Measurements from ENCODE around the gene IL17D.

Gene IL17D

DNA sequence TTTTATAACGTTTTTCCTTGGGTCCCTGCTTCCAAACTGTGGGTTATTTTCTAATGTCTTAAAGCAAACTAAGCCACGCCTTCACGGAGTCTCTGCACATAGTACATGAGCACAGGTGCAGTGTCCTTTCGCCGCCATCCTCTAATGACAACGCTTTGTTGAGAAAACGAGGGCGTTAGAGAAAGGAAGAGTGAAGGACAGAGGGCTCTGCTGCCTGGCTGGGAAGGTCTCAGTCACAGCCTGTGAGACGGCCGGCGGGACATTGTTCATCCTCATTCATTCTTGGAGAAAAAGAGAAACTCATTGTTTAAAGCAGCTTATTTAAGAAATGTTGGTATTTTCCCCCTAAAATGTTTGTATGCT lies 9.5 kb downstream of the IL17D start:
- Histone ChIP-seq H3K9me3 (ENCODE audit: insufficient read depth, low read length, severe bottlenecking) (no peaks in the 10 kb centered on the region), H3K36me3 (ENCODE audit: insufficient read depth, low read length) (no peaks in the 10 kb centered on the region), H3K4me1 (ENCODE audit: insufficient read depth, low read length) (peaks cover 10% of the 10 kb centered on the region; the same call in 1 of the 2 replicates), H3K9ac (ENCODE audit: low read depth, low read length) (no peak overlapping the region), H3K79me2 (ENCODE audit: insufficient read depth, low read length) (no peaks in the 10 kb centered on the region), H3K27me3 (ENCODE audit: insufficient read depth, low read length, poor library complexity) (peaks cover 4% of the 10 kb centered on the region), H2AFZ (ENCODE audit: low read depth, low read length) (0 out of 2 replicates have a peak overlapping the region, but pooled peaks have one; percentile 30), H3K4me2 (ENCODE audit: insufficient read depth, low read length) (peak overlapping the region; percentile 48), H3K4me3 (ENCODE audit: low read depth in 1 of 2, low read length in 2 of 2) (no peak overlapping the region), H3K27ac (ENCODE audit: low read length) (no peak overlapping the region), H4K20me1 (ENCODE audit: insufficient read depth, low read length) (no peaks in the 10 kb centered on the region)
- DNase-seq (no peak), ATAC-seq (ENCODE audit: insufficient read depth, low read depth) (no peak)
- TF ChIP-seq EZH2 (IDR thresholded peaks at IDR 0.05; ENCODE audit: borderline replicate concordance, low read depth, low read length, severe bottlenecking) (no peak), CTCF (IDR thresholded peaks at IDR 0.05; ENCODE audit: borderline replicate concordance, extremely low read depth, low read length, poor library complexity, severe bottlenecking) (no peak)

DNA sequence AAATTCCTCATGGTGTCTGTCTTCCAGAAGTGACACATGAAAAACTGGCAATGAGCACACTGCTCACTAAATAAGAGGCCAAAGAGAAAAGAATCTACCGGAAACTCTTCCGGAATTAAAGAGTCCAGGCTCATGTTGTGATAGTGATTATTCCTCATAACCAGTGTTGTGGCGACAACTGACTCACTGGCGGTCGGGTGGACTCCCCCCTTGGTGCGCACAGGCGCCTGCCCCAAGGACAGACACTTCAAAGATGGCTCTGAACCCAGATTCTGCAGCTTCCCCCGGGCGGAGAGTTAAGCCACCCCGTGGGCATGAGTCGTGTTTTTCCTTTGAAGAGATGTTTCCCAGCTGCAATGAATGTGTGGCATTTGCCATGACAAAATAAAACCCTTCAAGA lies 10.3 kb downstream of the IL17D start:
- H3K4me2 ChIP-seq (ENCODE audit: insufficient read depth, low read length) = no peak overlapping the region
- no peaks in the 10 kb centered on the region for H3K9me3 ChIP-seq (ENCODE audit: insufficient read depth, low read length, severe bottlenecking)
- H3K27me3 ChIP-seq (ENCODE audit: insufficient read depth, low read length, poor library complexity) = peaks cover 4% of the 10 kb centered on the region
- DNase-seq (peak; percentile 19), ATAC-seq (ENCODE audit: insufficient read depth, low read depth) (peak; percentile 30; the same call in 1 of the 3 replicates)
- no peak for TF ChIP-seq EZH2 (IDR thresholded peaks at IDR 0.05; ENCODE audit: borderline replicate concordance, low read depth, low read length, severe bottlenecking)
- H2AFZ ChIP-seq (ENCODE audit: low read depth, low read length) = no peak overlapping the region
- no peak overlapping the region for H3K4me3 ChIP-seq (ENCODE audit: low read depth in 1 of 2, low read length in 2 of 2)
- no peak overlapping the region for H3K27ac ChIP-seq (ENCODE audit: low read length)
- no peaks in the 10 kb centered on the region for H4K20me1 ChIP-seq (ENCODE audit: insufficient read depth, low read length)
- H3K36me3 ChIP-seq (ENCODE audit: insufficient read depth, low read length) = no peaks in the 10 kb centered on the region
- H3K4me1 ChIP-seq (ENCODE audit: insufficient read depth, low read length) = peaks cover 10% of the 10 kb centered on the region; the same call in 1 of the 2 replicates
- H3K79me2 ChIP-seq (ENCODE audit: insufficient read depth, low read length) = no peaks in the 10 kb centered on the region
- no peak overlapping the region for H3K9ac ChIP-seq (ENCODE audit: low read depth, low read length)

DNA sequence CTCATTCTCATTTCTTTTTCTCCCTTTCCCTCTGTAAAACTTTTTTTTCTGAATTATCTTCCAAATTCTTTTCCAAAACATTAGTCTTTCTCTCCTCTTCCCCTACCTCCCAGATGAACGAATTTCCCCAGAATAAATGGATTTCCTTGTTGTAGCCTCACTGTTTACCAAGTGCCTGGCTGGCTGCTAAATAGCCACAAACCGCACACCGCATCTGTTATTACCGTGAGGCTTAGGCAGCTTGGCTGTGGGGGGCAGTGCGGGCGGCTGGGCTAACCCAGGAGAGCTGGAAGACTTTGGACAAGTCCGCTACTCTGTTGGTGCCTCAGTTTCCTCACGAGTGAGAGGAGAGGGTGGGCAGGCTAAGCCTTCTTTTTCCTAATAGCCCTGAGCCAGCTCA lies 10.7 kb downstream of the IL17D start:
- TF ChIP-seq EZH2 (IDR thresholded peaks at IDR 0.05; ENCODE audit: borderline replicate concordance, low read depth, low read length, severe bottlenecking) (no peak), CTCF (IDR thresholded peaks at IDR 0.05; ENCODE audit: borderline replicate concordance, extremely low read depth, low read length, poor library complexity, severe bottlenecking) (no peak)
- Histone ChIP-seq H4K20me1 (ENCODE audit: insufficient read depth, low read length) (no peaks in the 10 kb centered on the region), H3K9ac (ENCODE audit: low read depth, low read length) (no peak overlapping the region), H3K27ac (ENCODE audit: low read length) (no peak overlapping the region), H3K4me3 (ENCODE audit: low read depth in 1 of 2, low read length in 2 of 2) (no peak overlapping the region), H3K4me2 (ENCODE audit: insufficient read depth, low read length) (no peak overlapping the region), H2AFZ (ENCODE audit: low read depth, low read length) (no peak overlapping the region), H3K4me1 (ENCODE audit: insufficient read depth, low read length) (peaks cover 10% of the 10 kb centered on the region; the same call in 1 of the 2 replicates), H3K36me3 (ENCODE audit: insufficient read depth, low read length) (no peaks in the 10 kb centered on the region), H3K27me3 (ENCODE audit: insufficient read depth, low read length, poor library complexity) (peaks cover 4% of the 10 kb centered on the region), H3K9me3 (ENCODE audit: insufficient read depth, low read length, severe bottlenecking) (no peaks in the 10 kb centered on the region), H3K79me2 (ENCODE audit: insufficient read depth, low read length) (no peaks in the 10 kb centered on the region)
- ATAC-seq (ENCODE audit: insufficient read depth, low read depth) = no peak
- DNase-seq = no peak

DNA sequence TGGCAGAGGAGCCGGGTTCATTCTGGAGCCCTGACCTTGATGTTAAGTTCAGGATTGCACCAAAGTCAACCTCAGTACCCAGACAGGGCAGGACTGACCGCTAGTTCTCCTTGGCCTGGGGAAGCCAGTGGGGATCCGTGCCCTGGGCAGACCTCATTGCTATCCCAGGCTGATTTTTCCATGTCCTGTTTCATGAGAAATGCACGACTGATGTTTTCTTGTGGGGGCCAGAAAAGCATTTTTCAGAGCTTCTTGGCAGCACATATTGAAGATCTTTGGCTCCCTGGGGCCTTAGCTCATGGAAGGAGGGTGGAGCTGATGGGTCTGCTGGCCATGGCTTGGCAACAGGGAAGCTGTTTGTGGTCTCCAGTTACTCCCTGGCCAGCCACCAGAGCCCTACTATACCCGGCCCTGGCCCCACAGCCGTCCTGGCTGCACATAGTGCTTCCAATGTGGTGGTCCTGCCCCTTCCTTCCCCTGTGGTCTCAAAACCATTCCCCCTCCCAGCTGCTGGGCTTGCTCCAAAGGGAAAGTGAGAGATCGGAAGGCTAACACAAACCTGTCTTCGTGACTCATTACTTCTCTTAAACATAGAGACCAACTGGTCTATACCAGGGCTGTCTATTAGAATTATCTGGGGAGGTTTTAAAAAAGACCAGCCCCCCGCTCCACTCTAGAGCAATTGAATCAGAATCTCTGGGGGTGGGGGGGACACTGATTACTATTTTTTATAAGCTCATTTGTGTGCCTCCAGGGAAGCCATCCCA lies 11.2 kb downstream of the IL17D start:
- H3K4me3 ChIP-seq (ENCODE audit: low read depth in 1 of 2, low read length in 2 of 2) = no peak overlapping the region
- no peak for ATAC-seq (ENCODE audit: insufficient read depth, low read depth)
- TF ChIP-seq EZH2 (IDR thresholded peaks at IDR 0.05; ENCODE audit: borderline replicate concordance, low read depth, low read length, severe bottlenecking) (no peak), CTCF (IDR thresholded peaks at IDR 0.05; ENCODE audit: borderline replicate concordance, extremely low read depth, low read length, poor library complexity, severe bottlenecking) (no peak)
- H4K20me1 ChIP-seq (ENCODE audit: insufficient read depth, low read length) = no peaks in the 10 kb centered on the region
- no peak overlapping the region for H3K27ac ChIP-seq (ENCODE audit: low read length)
- no peak overlapping the region for H3K4me2 ChIP-seq (ENCODE audit: insufficient read depth, low read length)
- DNase-seq = no peak
- H3K9me3 ChIP-seq (ENCODE audit: insufficient read depth, low read length, severe bottlenecking) = no peaks in the 10 kb centered on the region
- H3K27me3 ChIP-seq (ENCODE audit: insufficient read depth, low read length, poor library complexity) = peaks cover 4% of the 10 kb centered on the region
- peaks cover 10% of the 10 kb centered on the region; the same call in 1 of the 2 replicates for H3K4me1 ChIP-seq (ENCODE audit: insufficient read depth, low read length)
- no peak overlapping the region for H2AFZ ChIP-seq (ENCODE audit: low read depth, low read length)
- no peak overlapping the region for H3K9ac ChIP-seq (ENCODE audit: low read depth, low read length)
- no peaks in the 10 kb centered on the region for H3K79me2 ChIP-seq (ENCODE audit: insufficient read depth, low read length)
- no peaks in the 10 kb centered on the region for H3K36me3 ChIP-seq (ENCODE audit: insufficient read depth, low read length)

All from DND-41 (cell line).